GM10248 (cell line): ENCODE measurements around the gene CTXND1.

Experiments used
- CTCF ChIA-PET: fragments of 300-600 bp; sonication (Branson Sonifier 250); formaldehyde crosslinking; extraction: SDS; loops from one replicate; lab custom pipeline; 2021; ENCODE audit warnings: antibody characterized with exemption; lab: Yijun Ruan, JAX
- POLR2A ChIA-PET: fragments of 350-650 bp; sonication (Branson Sonifier 250); formaldehyde crosslinking; extraction: SDS; loops from one replicate; lab custom pipeline; 2020; ENCODE audit warnings: antibody characterized with exemption; lab: Yijun Ruan, JAX
- DNase-seq: peaks from one replicate; pipeline ENCODE4 v3.0.0; 2012; ENCODE audit errors: extremely low spot score
- CTCF ChIP-seq: IDR thresholded peaks from 2 replicates; pipeline ENCODE4 v1.5.1; 2012; ENCODE audit warnings: mild to moderate bottlenecking, low read depth; ENCODE audit errors: extremely low read depth, missing control alignments, control extremely low read depth

The CTXND1 gene

GRCh38 chr15:80274554-80274953 lies 22.5 kb upstream of the CTXND1 start:
- ChIA-PET POLR2A (no interaction called here), CTCF (no interaction called here)
- TF ChIP-seq CTCF, result no peak
- DNase-seq, result no peak

- DNase-seq, result no peak
- no peak for TF ChIP-seq CTCF
- CTCF ChIA-PET, result no interaction called here
- POLR2A ChIA-PET, result no interaction called here
These were observed 21.0 kb upstream of the CTXND1 start for GRCh38 chr15:80272987-80273386.

- TF ChIP-seq CTCF, result no peak
- CTCF ChIA-PET, result interaction anchor here (1.2 to 1.8 kb wide), 2 partner anchors 10 to 30 kb away, joined by 4 to 9 read pairs; no protein-coding TSS in a partner anchor
- POLR2A ChIA-PET, result no interaction called here
- no peak for DNase-seq
These were observed 18.5 kb upstream of the CTXND1 start for GRCh38 chr15:80270472-80270871.

GRCh38 chr15:80268101-80268500 lies 16.1 kb upstream of the CTXND1 start:
- POLR2A ChIA-PET, result no interaction called here
- CTCF ChIA-PET, result no interaction called here
- DNase-seq, result no peak
- TF ChIP-seq CTCF, result no peak

GRCh38 chr15:80267658-80268057 lies 15.6 kb upstream of the CTXND1 start:
- no peak for TF ChIP-seq CTCF
- no peak for DNase-seq
- ChIA-PET CTCF (no interaction called here), POLR2A (no interaction called here)

- ChIA-PET POLR2A (no interaction called here), CTCF (no interaction called here)
- TF ChIP-seq CTCF, result no peak
- DNase-seq, result no peak
These were observed 14.7 kb upstream of the CTXND1 start for GRCh38 chr15:80266745-80267144.

- CTCF ChIA-PET, result no interaction called here
- POLR2A ChIA-PET, result no interaction called here
- no peak for TF ChIP-seq CTCF
- no peak for DNase-seq
These were observed 14.1 kb upstream of the CTXND1 start for GRCh38 chr15:80266113-80266512.
